Measurements from ENCODE around the gene PPP1R15B.

PPP1R15B gene

DNA sequence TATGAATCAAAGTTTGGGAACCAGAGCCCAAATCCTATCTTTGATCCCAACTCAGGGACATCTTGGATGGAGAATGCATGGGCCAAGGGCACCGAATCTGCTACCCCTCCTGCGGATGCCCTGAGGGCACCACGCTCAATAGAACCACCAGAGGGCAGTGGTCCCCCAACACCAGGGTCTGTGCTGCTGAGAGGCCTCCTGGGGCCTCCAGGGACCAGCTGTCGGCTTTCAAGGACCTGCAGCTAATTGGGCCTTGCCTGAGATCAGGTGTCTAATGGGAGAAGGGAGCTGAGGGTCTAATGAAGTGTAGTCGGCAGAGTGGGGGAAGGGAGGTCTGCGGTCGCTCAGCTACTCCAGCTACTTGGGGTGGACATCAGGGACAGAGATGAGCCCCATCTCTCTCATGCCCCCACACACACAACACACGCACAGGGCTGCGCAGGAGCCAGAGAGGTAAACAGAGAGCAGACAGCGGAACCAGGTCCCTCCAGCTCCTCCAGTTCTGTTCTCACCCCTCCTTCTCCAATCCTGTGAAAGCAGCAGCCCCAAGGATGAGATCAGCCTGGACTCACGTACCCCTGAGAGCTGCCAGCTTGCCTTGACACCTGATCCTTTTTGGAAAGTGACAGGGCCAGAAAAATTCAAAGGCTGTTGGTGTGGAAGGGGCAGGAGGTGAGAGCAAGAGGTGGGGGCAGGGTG is 34.9 kb upstream of the PPP1R15B start:
- intact Hi-C loops (cut with DNase I) = loop anchor here (1.0 kb wide), 1 partner anchor 57 kb away; no protein-coding TSS in a partner anchor
- DNase-seq = peak; percentile 51 to 96 (median 77)

- peak in 3 of 10 donors; percentile 47 to 74 (median 51) for DNase-seq
- intact Hi-C loops (cut with DNase I) = loop anchor here (1.0 kb wide), 1 partner anchor 57 kb away; no protein-coding TSS in a partner anchor
These were observed 34.3 kb upstream of the PPP1R15B start for GRCh38 chr1:204445860-204446412.

DNA sequence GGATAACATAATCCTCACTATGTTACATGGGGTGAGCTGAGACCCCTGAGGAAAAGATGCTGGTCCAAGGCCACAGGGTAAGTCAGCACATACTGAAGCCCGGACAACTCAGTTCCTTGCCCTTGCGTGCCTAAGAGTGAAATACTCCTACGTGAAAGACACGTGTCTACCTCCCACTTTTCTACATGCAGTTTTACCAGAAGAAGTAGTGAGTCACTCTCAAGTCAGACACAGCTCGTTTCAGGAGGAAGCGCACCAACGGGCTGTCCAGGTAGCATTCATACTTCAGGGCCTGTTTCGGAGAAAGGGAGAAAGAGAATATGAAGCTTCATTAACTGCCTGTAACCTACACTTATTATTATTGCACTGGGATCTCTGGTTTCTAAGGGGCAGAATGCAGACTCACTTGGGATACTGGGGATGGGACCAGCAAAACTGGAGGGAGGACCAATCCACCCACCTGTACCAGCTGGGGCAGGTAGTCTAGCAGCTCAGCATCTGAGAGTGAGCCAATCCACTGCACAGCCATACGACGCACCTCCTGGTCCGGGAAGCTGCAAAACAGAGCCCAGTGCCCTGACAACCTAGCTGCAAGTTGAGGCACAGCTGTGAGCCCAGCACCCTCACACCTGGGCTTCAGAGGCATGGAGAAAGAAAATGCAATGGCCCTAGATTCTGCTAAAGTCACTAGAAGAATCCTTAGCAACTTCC is 32.4 kb upstream of the PPP1R15B start:
- intact Hi-C loops (cut with DNase I) = no loop called here
- DNase-seq = no peak

GRCh38 chr1:204443260-204443619 is 31.6 kb upstream of the PPP1R15B start:
- intact Hi-C loops (cut with DNase I) = no loop called here
- DNase-seq = no peak

DNA sequence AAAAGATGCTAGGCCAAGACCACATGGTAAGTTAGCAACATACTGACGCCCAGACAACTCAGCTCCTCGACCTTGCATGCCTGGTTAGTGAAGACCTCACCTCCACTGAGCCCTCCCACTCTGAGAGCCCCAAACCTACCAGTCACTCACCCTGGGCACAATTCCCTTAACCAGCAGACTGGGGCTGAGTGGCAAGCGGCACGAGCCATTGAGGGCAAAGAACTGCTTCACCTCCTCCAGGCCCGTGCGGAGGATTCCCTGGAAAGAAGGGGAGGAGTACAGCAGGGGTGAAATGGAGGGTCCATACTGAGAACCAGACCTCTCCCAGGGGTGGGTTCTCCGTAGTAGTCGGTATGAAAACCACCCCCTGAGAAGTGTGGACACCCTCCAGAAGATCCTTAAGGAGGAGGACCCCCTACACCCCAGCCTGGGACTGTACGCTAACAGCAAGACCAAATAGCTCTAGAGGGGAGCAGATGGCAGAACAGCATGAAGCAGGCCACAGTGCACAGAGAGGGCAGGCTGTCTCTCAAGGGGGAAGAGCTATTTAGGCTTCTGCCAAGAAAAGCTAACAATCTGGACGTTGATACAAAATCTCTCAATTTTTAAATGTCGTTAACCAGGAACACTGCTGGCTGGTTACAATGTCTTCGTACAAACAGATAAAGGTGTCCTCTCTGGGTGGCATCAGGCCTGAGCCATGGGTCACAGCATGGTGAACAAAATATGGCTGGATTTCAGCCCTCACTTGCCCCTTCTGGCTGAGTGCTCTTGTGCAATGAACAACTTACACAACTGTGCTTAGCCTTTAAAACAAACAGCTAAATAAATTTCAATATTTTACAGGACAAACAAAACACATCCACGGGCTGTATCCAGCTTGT is 31.0 kb upstream of the PPP1R15B start:
- no peak for DNase-seq
- intact Hi-C loops (cut with DNase I) = no loop called here

DNA sequence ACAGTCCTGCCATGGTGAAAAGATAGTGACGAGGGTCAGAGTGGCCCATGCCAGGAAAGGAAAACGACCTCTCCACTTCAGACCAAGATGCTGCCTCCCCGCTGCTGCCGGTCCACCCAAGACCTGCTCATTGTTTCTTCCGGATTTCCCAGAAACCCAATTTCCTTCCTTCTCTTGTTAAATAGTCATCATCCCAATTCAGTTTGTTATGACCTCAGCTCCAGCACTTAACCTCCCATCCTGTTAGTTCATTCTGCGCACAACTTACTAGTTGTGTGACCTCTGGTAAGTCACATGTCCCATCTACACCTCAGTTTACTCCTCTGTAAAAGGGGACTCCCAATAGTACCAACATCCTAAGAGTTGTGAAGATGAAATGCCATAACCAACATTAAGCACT is 29.9 kb upstream of the PPP1R15B start:
- DNase-seq = no peak

GRCh38 chr1:204439621-204440375 is 28.2 kb upstream of the PPP1R15B start:
- DNase-seq = no peak
- intact Hi-C loops (cut with DNase I) = no loop called here

More for the DNA sequence above, 29.9 kb upstream of the PPP1R15B start:
- intact Hi-C loops (cut with DNase I) = no loop called here

DNA sequence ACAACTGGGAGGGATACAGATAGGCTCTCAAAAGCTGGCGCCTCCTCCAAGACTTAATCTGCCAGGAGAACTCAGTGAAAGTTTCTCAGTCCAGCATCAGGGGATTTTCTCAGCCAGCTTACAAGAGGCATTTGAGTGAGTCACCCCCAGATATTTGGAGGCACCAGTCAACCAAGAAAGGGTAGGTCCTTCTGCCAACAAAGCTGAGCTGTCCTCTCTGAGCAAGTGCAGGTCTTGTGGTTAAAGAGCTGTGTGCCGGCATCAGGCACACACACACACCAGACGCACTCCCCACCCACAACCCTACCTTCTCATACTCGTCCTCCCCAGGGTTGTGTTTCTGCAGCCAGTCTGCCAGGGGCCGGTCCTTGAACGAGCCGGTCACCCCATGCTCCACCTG is 27.0 kb upstream of the PPP1R15B start:
- no peak for DNase-seq

DNA sequence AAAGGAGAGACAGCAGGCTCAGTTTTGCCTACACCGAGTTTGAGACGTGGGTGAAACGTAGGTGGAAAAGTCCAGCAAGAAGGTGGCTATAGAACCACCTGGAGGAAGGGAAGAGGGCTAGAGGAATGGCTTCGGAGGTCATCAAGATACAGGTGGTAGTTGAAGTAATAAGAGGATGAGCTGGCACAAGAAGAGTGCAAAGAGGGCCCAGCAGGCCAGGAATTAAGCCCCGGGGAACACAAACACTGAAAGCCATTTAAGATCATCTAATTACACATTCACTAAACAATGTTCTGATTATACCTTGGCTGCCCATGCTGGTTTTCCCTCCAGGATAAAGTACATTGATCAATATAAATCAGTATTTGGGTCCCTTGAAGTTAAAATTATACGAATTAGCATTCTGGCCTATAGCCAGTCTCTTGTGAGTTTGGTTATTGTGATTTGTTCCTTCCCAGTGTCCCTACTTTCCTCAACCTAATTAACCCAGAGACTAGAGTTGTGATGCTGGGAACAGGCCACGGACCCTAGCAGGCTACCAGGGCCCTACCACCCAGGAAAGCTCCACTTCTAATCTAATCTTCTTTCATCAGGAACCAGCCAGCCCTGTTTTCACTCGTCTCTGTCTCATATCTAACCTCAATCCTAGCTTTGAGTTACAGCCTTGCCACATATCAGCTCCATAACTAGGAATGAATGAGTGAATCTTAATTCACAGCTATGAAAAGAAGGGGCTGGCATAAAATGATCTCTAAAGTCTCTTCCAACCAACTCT is 26.4 kb upstream of the PPP1R15B start:
- no peak for DNase-seq
- intact Hi-C loops (cut with DNase I) = no loop called here

More for the DNA sequence above, 27.0 kb upstream of the PPP1R15B start:
- intact Hi-C loops (cut with DNase I) = no loop called here

- intact Hi-C loops (cut with DNase I) = no loop called here
- DNase-seq = no peak
These were observed 24.3 kb upstream of the PPP1R15B start for GRCh38 chr1:204435872-204436271.

GRCh38 chr1:204435381-204435831 is 23.8 kb upstream of the PPP1R15B start:
- no peak for DNase-seq
- intact Hi-C loops (cut with DNase I) = no loop called here

- DNase-seq = no peak
- intact Hi-C loops (cut with DNase I) = no loop called here
These were observed 22.6 kb upstream of the PPP1R15B start for GRCh38 chr1:204434116-204434755.

DNA sequence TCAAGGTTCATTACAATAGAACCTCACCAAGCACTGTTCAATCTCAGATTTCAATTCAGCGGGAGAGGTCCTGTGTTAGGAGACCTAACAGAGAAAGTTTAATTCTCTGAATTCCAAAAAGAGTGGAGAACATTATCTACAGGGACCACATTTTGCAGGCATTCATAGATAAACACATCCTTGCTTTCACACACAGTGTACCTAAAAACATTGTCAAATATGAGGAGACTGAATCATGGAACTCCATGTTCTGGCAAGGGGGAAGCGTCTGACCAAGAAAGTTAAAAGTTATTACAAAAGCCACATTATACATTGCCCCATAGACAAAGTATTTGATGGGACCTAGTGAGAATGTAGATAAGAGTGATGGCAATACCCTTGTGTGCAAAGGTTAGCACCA is 21.1 kb upstream of the PPP1R15B start:
- no peak for DNase-seq
- intact Hi-C loops (cut with DNase I) = no loop called here

DNA sequence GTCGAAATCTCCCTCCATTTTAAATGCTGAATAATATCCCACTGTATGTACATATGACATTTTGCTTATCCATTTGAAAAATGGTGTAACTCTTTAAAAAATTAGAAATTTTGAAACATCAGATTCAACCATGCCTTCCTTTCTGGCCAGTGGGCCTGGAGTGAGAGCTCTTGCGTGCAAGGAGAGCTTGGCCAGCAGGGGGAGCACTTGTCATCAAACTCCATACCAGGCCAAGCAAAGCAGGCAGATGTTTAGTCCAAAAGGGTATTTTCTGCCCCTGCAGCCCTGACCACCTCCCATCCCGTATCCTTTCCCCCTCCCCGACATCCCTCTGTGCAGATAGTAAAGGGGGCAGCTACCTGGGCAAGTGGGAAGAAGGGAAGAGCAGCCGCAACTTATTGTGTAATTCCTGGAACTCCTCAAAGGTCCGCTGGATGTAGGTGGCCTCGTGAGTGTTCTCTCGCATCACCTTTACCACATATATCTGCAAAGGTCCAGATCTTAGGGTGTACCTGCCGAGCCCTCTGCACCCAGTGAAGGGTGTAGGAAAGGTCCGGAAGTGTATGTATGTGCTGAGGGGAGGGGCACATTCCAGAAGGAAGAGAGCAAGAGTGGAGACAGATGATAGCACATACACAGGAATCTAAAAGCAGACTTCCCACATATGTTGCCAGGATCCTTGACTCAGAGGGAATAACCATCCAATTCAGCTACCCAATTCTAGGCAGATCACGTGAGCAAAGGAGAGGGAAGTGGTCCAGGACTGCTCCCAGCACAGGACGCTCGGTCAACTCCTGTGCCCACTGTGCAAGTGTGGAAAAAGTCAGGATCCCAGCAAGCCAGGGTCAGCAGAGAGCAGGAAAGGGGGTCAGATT is 19.9 kb upstream of the PPP1R15B start:
- DNase-seq = peak; percentile 59 to 97 (median 82)
- intact Hi-C loops (cut with DNase I) = loop anchor here (2.0 kb wide), 1 partner anchor 71 kb away; no protein-coding TSS in a partner anchor

GRCh38 chr1:204429746-204430145 is 18.1 kb upstream of the PPP1R15B start:
- DNase-seq = no peak
- intact Hi-C loops (cut with DNase I) = loop anchor here (2.0 kb wide), 1 partner anchor 73 kb away; no protein-coding TSS in a partner anchor

GRCh38 chr1:204426971-204427701 is 15.5 kb upstream of the PPP1R15B start:
- DNase-seq = no peak
- intact Hi-C loops (cut with DNase I) = no loop called here

GRCh38 chr1:204426474-204426873 is 14.9 kb upstream of the PPP1R15B start:
- intact Hi-C loops (cut with DNase I) = no loop called here
- no peak for DNase-seq
